Medulla oblongata (tissue), 1 donor: ENCODE data around the gene AWAT2.

Source experiments
- DNase-seq: peaks from one replicate; pipeline ENCODE4 v3.0.0-alpha.2; 2015; ENCODE audit errors: extremely low spot score

The AWAT2 gene

GRCh38 chrX:69996113-69996468 is 53.6 kb downstream of the AWAT2 start:
- DNase-seq, result no peak

GRCh38 chrX:69995362-69996112 is 54.2 kb downstream of the AWAT2 start:
- DNase-seq, result no peak

- DNase-seq, result no peak
Measured at GRCh38 chrX:69993494-69993893, 56.2 kb downstream of the AWAT2 start.

GRCh38 chrX:69991685-69992084 is 58.1 kb downstream of the AWAT2 start:
- DNase-seq, result no peak
